ENCODE results near the gene HBD. TPM values are rescaled to one million over a fixed set of nuclear protein-coding genes. Genes with fewer than 3 reads are reported as not detected.
"Not testable (repeated sequence)": the region's sequence is repeated elsewhere in the genome, so short reads cannot be mapped to it uniquely, and the experiment has no call there.

The HBD gene
- total and polyA plus RNA-seq, 2 donors: 1.1 to 1.3 TPM

DNA sequence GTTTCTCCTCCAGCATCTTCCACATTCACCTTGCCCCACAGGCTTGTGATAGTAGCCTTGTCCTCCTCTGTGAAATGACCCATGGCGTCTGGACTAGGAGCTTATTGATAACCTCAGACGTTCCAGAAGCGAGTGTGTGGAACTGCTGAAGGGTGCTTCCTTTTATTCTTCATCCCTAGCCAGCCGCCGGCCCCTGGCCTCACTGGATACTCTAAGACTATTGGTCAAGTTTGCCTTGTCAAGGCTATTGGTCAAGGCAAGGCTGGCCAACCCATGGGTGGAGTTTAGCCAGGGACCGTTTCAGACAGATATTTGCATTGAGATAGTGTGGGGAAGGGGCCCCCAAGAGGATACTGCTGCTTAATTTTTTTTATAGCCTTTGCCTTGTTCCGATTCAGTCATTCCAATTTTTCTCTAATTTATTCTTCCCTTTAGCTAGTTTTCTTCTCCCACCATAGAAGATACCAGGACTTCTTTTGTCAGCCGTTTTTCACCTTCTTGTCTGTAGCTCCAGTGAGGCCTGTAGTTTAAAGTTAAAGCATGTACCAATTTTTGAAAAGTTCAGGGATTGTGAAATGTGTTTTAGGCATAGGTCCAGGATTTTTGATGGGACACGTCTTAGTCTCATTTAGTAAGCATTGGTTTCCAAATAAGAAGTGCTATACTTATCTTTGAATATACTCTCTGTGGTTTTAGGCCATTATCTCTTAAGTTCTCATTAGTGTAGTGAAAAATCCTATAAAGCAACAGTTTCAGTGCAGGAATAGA, 20.5 kb upstream of the HBD start, which contains the start of gene HBG2:
HBG2 (minus strand) TSS at position 136 of the 768 bp plus-strand sequence; CDS start at position 83, 53 bp downstream.
- DNase-seq (ENCODE audit: low read depth in 6 of 9, low spot score in 9 of 9); H3K27me3 ChIP-seq (ENCODE audit: control insufficient read depth in 2 of 2, insufficient read depth in 1 of 2, low read length in 1 of 2); H3K27ac ChIP-seq (ENCODE audit: low read depth in 1 of 2, low read length in 1 of 2); H3K36me3 ChIP-seq (ENCODE audit: control insufficient read depth in 2 of 2, insufficient read depth in 2 of 2, low read length in 1 of 2); H3K4me3 ChIP-seq (ENCODE audit: low read length in 2 of 2); H3K4me1 ChIP-seq (ENCODE audit: control insufficient read depth in 2 of 2, insufficient read depth in 2 of 2, low read length in 2 of 2); H3K9me3 ChIP-seq (ENCODE audit: control insufficient read depth in 2 of 2, insufficient read depth in 1 of 2, low read length in 1 of 2): not testable (repeated sequence)
- WGBS: 93% methylated on average over 4 of the region's 9 CpGs

DNA sequence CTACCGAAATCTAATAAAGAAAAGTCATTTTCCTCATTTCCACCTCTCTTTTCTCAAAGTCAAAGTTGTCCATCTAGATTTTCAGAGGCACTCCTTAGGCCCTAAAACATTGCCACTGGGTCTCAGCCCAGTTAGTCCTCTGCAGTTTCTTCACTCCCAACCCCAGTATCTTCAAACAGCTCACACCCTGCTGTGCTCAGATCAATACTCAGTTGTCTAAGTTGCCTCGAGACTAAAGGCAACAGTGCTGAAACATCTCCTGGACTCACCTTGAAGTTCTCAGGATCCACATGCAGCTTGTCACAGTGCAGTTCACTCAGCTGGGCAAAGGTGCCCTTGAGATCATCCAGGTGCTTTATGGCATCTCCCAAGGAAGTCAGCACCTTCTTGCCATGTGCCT, 19.7 kb upstream of the HBD start:
- H3K27me3 ChIP-seq (ENCODE audit: control insufficient read depth in 2 of 2, insufficient read depth in 1 of 2, low read length in 1 of 2); H3K27ac ChIP-seq (ENCODE audit: low read depth in 1 of 2, low read length in 1 of 2); H3K4me3 ChIP-seq (ENCODE audit: low read length in 2 of 2); H3K9me3 ChIP-seq (ENCODE audit: control insufficient read depth in 2 of 2, insufficient read depth in 1 of 2, low read length in 1 of 2); DNase-seq (ENCODE audit: low read depth in 6 of 9, low spot score in 9 of 9); H3K36me3 ChIP-seq (ENCODE audit: control insufficient read depth in 2 of 2, insufficient read depth in 2 of 2, low read length in 1 of 2); H3K4me1 ChIP-seq (ENCODE audit: control insufficient read depth in 2 of 2, insufficient read depth in 2 of 2, low read length in 2 of 2): not testable (repeated sequence)
- 87% methylated on average over 2 of the region's 2 CpGs for WGBS

DNA sequence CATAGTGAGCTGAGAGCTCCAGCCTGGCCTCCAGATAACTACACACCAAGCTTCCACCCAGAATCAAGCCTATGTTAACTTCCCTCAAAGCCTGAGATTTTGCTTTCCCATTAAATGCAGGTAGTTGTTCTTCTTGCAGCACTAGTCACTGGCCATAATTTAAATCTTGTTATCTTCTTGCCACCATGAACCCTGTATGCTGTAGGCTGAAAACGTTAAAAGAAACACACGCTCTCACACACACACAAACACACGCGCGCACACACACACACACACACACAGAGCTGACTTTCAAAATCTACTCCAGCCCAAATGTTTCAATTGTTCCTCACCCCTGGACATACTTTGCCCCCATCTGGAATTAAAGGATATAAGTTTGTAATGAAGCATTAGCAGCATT, 19.2 kb upstream of the HBD start:
- 90% methylated on average over 5 of the region's 5 CpGs for WGBS

DNA sequence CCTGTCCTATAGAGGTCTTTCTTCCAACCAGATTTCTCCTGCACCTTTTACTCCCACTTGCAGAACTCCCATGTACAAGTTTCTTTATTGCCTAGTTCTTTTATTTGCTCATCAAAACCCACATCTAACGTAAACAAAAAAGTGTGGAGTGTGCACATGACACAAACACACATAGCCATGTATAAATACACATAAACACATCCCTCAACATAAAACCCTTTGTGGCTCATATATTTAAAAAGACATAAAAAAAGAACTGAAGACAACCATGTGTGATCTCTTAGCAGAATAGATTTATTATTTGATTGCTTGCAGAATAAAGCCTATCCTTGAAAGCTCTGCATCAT, 18.6 kb upstream of the HBD start:
- 93% methylated on average over 1 of the region's 1 CpG for WGBS
- H3K4me3 ChIP-seq (ENCODE audit: low read length in 2 of 2): no peak overlapping the region
- H3K27me3 ChIP-seq (ENCODE audit: control insufficient read depth in 2 of 2, insufficient read depth in 1 of 2, low read length in 1 of 2): no peaks in the 10 kb centered on the region

More for the DNA sequence above, 19.2 kb upstream of the HBD start:
- not testable (repeated sequence) for H3K27ac ChIP-seq (ENCODE audit: low read depth in 1 of 2, low read length in 1 of 2); H3K4me1 ChIP-seq (ENCODE audit: control insufficient read depth in 2 of 2, insufficient read depth in 2 of 2, low read length in 2 of 2); H3K27me3 ChIP-seq (ENCODE audit: control insufficient read depth in 2 of 2, insufficient read depth in 1 of 2, low read length in 1 of 2); H3K9me3 ChIP-seq (ENCODE audit: control insufficient read depth in 2 of 2, insufficient read depth in 1 of 2, low read length in 1 of 2); H3K36me3 ChIP-seq (ENCODE audit: control insufficient read depth in 2 of 2, insufficient read depth in 2 of 2, low read length in 1 of 2); DNase-seq (ENCODE audit: low read depth in 6 of 9, low spot score in 9 of 9); H3K4me3 ChIP-seq (ENCODE audit: low read length in 2 of 2)

DNA sequence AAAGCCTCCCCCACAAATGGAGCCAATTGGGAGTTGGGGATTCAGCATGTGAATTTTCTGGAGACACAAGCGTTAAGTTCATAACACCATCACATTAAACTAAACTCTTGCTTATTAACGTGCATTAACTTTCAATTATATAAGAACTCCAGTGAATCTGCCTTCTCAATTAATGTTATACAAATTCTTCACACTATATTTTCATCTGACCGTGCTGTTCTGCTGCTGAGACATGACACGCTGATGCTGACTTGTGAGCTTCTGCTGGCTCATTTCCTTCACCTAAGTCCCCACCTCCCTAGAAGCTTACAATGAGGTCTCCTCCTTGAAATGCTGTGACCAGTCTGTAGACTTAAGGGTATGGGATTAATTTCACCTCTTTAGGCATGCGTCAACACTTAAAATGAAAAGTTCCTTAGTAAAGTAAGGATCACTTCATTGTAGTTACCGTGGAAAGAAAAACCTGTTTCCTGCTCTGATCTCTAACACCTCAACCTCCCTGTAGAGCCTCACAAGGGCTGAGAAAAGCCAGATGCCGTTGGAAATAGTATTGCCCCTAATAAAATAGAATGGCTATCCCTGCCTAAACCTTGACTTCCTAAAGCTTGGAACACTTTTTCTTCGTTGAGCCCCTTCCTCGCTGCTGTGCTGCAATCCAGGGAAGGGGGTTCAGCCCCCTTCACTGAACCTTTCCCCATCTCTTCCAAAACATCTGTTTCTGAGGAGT, 18.1 kb upstream of the HBD start:
- no peak overlapping the region for H3K4me3 ChIP-seq (ENCODE audit: low read length in 2 of 2)
- no peak for DNase-seq (ENCODE audit: low read depth in 6 of 9, low spot score in 9 of 9)
- H3K4me1 ChIP-seq (ENCODE audit: control insufficient read depth in 2 of 2, insufficient read depth in 2 of 2, low read length in 2 of 2): no peaks in the 10 kb centered on the region
- H3K27me3 ChIP-seq (ENCODE audit: control insufficient read depth in 2 of 2, insufficient read depth in 1 of 2, low read length in 1 of 2): no peaks in the 10 kb centered on the region
- WGBS: 78% methylated on average over 9 of the region's 9 CpGs
- H3K36me3 ChIP-seq (ENCODE audit: control insufficient read depth in 2 of 2, insufficient read depth in 2 of 2, low read length in 1 of 2): no peaks in the 10 kb centered on the region
- H3K9me3 ChIP-seq (ENCODE audit: control insufficient read depth in 2 of 2, insufficient read depth in 1 of 2, low read length in 1 of 2): no peaks in the 10 kb centered on the region
- H3K27ac ChIP-seq (ENCODE audit: low read depth in 1 of 2, low read length in 1 of 2): no peak overlapping the region

More for the DNA sequence above, 18.6 kb upstream of the HBD start:
- no peak for DNase-seq (ENCODE audit: low read depth in 6 of 9, low spot score in 9 of 9)
- Histone ChIP-seq H3K27ac (ENCODE audit: low read depth in 1 of 2, low read length in 1 of 2) (no peak overlapping the region), H3K36me3 (ENCODE audit: control insufficient read depth in 2 of 2, insufficient read depth in 2 of 2, low read length in 1 of 2) (no peaks in the 10 kb centered on the region), H3K4me1 (ENCODE audit: control insufficient read depth in 2 of 2, insufficient read depth in 2 of 2, low read length in 2 of 2) (no peaks in the 10 kb centered on the region), H3K9me3 (ENCODE audit: control insufficient read depth in 2 of 2, insufficient read depth in 1 of 2, low read length in 1 of 2) (no peaks in the 10 kb centered on the region)

DNA sequence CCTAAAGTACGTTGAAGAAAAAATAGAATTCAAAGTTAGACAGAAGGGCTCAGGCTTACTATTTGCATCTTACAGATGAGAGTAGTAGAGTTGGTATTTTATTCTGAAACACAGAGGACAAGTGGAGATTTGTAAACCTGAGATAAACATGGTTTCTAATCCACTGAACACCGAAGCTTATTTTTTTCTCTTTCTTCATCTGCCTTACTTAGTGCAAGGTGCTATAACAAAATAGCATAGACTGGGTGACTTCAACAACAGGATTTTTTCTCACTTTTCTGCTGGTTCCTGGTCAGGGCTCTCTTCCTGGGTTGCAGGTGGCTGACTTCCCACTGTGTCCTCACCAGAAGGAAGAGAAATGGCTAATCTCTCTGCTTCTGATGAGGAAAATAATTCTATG, 17.5 kb upstream of the HBD start:
- WGBS: 68% methylated on average over 2 of the region's 2 CpGs
- DNase-seq (ENCODE audit: low read depth in 6 of 9, low spot score in 9 of 9): no peak
- Histone ChIP-seq H3K9me3 (ENCODE audit: control insufficient read depth in 2 of 2, insufficient read depth in 1 of 2, low read length in 1 of 2) (no peaks in the 10 kb centered on the region), H3K4me1 (ENCODE audit: control insufficient read depth in 2 of 2, insufficient read depth in 2 of 2, low read length in 2 of 2) (no peaks in the 10 kb centered on the region), H3K4me3 (ENCODE audit: low read length in 2 of 2) (no peak overlapping the region), H3K36me3 (ENCODE audit: control insufficient read depth in 2 of 2, insufficient read depth in 2 of 2, low read length in 1 of 2) (no peaks in the 10 kb centered on the region), H3K27me3 (ENCODE audit: control insufficient read depth in 2 of 2, insufficient read depth in 1 of 2, low read length in 1 of 2) (no peaks in the 10 kb centered on the region), H3K27ac (ENCODE audit: low read depth in 1 of 2, low read length in 1 of 2) (no peak overlapping the region)

DNA sequence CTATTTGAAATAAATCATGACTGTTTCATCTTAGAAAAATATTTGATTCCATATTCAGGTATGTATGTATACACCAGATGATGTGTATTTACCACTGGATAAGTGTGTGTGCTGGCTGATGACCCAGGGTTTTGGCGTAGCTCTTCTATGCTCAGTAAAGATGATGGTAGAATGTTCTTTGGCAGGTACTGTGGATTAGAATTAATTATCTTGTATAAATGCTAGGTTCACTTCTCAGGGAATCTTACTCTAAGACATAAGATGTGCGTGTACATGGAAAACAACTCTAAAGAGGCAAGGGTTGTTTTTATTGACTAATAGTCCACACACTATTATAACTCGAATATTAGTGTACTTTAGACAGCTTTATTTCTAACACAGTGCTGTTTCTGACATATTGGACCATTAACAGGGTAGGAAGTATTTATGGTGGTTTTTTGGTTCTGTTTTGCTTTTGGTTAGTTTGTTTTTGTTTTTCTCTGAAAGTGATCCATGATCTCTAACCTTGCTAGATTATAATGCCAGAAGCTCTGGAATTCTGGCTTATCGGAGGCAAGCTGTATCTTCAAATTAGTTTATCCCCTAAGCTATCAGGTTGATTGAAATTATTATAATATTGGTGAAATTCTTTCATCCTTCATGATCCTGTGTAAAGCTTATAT, 16.4 kb upstream of the HBD start:
- 93% methylated on average over 4 of the region's 4 CpGs for WGBS
- Histone ChIP-seq H3K9me3 (ENCODE audit: control insufficient read depth in 2 of 2, insufficient read depth in 1 of 2, low read length in 1 of 2) (no peaks in the 10 kb centered on the region), H3K4me3 (ENCODE audit: low read length in 2 of 2) (no peak overlapping the region), H3K36me3 (ENCODE audit: control insufficient read depth in 2 of 2, insufficient read depth in 2 of 2, low read length in 1 of 2) (no peaks in the 10 kb centered on the region), H3K27me3 (ENCODE audit: control insufficient read depth in 2 of 2, insufficient read depth in 1 of 2, low read length in 1 of 2) (no peaks in the 10 kb centered on the region), H3K4me1 (ENCODE audit: control insufficient read depth in 2 of 2, insufficient read depth in 2 of 2, low read length in 2 of 2) (no peaks in the 10 kb centered on the region), H3K27ac (ENCODE audit: low read depth in 1 of 2, low read length in 1 of 2) (no peak overlapping the region)
- DNase-seq (ENCODE audit: low read depth in 6 of 9, low spot score in 9 of 9): no peak

DNA sequence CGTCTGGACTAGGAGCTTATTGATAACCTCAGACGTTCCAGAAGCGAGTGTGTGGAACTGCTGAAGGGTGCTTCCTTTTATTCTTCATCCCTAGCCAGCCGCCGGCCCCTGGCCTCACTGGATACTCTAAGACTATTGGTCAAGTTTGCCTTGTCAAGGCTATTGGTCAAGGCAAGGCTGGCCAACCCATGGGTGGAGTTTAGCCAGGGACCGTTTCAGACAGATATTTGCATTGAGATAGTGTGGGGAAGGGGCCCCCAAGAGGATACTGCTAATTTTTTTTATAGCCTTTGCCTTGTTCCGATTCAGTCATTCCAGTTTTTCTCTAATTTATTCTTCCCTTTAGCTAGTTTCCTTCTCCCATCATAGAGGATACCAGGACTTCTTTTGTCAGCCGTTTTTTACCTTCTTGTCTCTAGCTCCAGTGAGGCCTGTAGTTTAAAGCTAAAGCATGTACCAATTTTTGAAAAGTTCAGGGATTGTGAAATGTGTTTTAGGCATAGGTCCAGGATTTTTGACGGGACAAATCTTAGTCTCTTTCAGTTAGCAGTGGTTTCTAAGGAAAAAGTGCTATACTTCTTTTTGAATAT, 15.6 kb upstream of the HBD start, which contains the start of gene HBG1:
HBG1 (minus strand) TSS at position 51 of the 590 bp plus-strand sequence. CDS start 53 bp downstream, outside the sequence.
- not testable (repeated sequence) for H3K36me3 ChIP-seq (ENCODE audit: control insufficient read depth in 2 of 2, insufficient read depth in 2 of 2, low read length in 1 of 2); H3K27me3 ChIP-seq (ENCODE audit: control insufficient read depth in 2 of 2, insufficient read depth in 1 of 2, low read length in 1 of 2); H3K27ac ChIP-seq (ENCODE audit: low read depth in 1 of 2, low read length in 1 of 2); H3K4me3 ChIP-seq (ENCODE audit: low read length in 2 of 2); H3K4me1 ChIP-seq (ENCODE audit: control insufficient read depth in 2 of 2, insufficient read depth in 2 of 2, low read length in 2 of 2); H3K9me3 ChIP-seq (ENCODE audit: control insufficient read depth in 2 of 2, insufficient read depth in 1 of 2, low read length in 1 of 2); DNase-seq (ENCODE audit: low read depth in 6 of 9, low spot score in 9 of 9)
- WGBS: 88% methylated on average over 4 of the region's 9 CpGs

DNA sequence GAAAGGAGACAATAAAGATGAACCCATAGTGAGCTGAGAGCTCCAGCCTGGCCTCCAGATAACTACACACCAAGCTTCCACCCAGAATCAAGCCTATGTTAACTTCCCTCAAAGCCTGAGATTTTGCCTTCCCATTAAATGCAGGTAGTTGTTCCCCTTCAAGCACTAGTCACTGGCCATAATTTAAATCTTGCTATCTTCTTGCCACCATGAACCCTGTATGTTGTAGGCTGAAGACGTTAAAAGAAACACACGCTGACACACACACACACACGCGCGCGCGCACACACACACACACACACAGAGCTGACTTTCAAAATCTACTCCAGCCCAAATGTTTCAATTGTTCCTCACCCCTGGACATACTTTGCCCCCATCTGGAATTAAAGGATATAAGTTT, 14.2 kb upstream of the HBD start:
- not testable (repeated sequence) for DNase-seq (ENCODE audit: low read depth in 6 of 9, low spot score in 9 of 9); H3K9me3 ChIP-seq (ENCODE audit: control insufficient read depth in 2 of 2, insufficient read depth in 1 of 2, low read length in 1 of 2); H3K36me3 ChIP-seq (ENCODE audit: control insufficient read depth in 2 of 2, insufficient read depth in 2 of 2, low read length in 1 of 2); H3K4me1 ChIP-seq (ENCODE audit: control insufficient read depth in 2 of 2, insufficient read depth in 2 of 2, low read length in 2 of 2); H3K27me3 ChIP-seq (ENCODE audit: control insufficient read depth in 2 of 2, insufficient read depth in 1 of 2, low read length in 1 of 2); H3K4me3 ChIP-seq (ENCODE audit: low read length in 2 of 2); H3K27ac ChIP-seq (ENCODE audit: low read depth in 1 of 2, low read length in 1 of 2)
- 88% methylated on average over 7 of the region's 7 CpGs for WGBS

Measured in thymus (tissue), 11 donors.